HG03280 (cell line): ENCODE measurements around the gene FETUB.
"Not testable (repeated sequence)": the region's sequence is repeated elsewhere in the genome, so short reads cannot be mapped to it uniquely, and the experiment has no call there.

ENCODE experiments used
- ATAC-seq: cut with Tn5 transposase; IDR thresholded peaks from one replicate; pipeline ENCODE4 v1.9.1; 2021; ENCODE audit warnings: mild to moderate bottlenecking, moderate library complexity; ENCODE audit not compliant: unreplicated experiment

FETUB gene

DNA sequence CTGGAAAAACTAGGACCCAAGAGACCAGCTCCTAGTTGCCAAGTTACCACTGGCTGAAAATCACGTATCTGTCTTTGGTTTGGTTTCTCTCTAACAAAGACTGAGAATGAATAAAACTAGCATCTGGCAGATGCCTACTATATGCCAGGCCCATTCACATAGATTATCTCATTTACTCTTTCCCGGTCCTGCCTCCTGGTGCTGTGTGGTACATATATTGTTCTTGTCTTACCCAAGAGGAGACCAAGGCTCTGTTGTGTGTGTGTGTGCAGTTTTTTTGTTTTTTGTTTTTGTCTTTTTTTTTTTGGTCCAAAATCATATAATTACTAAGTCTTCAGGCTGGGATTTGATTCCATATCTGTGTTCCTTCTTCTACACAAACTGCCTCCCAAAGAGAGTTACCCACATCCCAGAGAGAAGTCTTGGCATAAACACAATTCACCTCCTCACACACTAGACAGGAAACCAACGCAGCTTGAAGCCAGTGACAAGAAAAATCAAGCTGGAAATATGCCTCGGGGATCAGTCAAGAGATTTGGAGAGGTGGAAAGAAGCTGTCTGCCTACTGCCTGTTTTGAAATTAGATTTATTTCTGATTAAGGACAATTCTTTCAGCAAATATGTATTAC lies 26.4 kb upstream of the FETUB start:
- no peak for ATAC-seq

DNA sequence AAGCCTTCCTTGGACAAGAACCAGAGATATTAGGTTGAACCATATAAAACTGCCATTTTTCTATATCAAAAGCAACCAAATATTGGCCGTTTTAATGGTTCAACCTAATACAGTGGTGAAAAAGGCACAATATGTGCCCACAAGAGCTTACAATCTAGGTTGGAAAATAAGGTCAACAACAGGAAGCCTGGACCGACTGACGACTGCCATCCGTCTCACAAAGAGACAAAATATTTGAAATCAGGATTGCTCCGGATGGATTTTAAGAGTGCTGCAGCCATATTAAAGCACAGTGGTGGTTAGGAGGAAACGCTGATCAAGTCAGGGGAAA lies 26.0 kb upstream of the FETUB start:
- no peak for ATAC-seq

GRCh38 chr3:186614597-186615483 lies 25.4 kb upstream of the FETUB start:
- ATAC-seq: peak; percentile 64

- no peak for ATAC-seq
Observed at GRCh38 chr3:186616299-186616617, 23.9 kb upstream of the FETUB start.

GRCh38 chr3:186617036-186617946 lies 22.9 kb upstream of the FETUB start:
- ATAC-seq: peak; percentile 73

- no peak for ATAC-seq
Observed at GRCh38 chr3:186618318-186618938, 21.8 kb upstream of the FETUB start.

GRCh38 chr3:186619787-186620212 lies 20.4 kb upstream of the FETUB start:
- ATAC-seq: no peak

GRCh38 chr3:186620213-186621092 lies 19.7 kb upstream of the FETUB start:
- no peak for ATAC-seq

DNA sequence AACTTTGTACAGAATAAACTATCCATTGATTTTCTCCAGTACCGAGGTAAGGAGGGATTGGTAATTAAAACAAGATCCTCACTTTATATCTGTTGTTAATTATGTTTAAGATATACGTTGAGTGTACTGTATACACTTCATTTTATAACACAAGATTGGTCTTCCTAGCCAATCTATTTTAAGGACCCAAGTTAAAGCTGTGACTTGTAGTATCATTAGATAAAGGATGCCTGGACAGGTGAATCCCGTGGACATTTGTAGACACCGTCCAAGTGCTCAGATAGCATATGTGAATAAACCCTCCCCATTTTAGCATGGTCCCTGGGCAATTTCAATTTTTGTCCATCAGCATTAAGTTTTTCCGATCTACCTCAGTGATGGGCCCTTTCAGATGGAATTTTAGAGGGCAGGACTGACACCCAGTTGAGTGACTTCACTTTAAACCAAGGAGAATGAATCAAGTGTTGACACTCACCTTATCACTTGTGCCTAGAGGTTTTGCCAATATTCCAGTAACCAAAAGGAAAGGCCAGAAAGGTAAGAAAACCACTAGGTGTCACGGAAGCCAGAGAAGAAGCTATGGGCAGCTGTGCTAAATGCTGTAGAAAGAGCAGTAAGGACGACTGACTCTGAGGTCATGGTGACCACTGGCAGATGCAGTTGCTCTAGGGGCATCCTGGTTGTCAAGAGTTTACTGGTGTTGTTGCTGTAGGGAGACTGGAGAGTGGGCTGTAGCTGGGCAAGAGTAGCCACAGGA lies 18.1 kb upstream of the FETUB start:
- no peak for ATAC-seq

DNA sequence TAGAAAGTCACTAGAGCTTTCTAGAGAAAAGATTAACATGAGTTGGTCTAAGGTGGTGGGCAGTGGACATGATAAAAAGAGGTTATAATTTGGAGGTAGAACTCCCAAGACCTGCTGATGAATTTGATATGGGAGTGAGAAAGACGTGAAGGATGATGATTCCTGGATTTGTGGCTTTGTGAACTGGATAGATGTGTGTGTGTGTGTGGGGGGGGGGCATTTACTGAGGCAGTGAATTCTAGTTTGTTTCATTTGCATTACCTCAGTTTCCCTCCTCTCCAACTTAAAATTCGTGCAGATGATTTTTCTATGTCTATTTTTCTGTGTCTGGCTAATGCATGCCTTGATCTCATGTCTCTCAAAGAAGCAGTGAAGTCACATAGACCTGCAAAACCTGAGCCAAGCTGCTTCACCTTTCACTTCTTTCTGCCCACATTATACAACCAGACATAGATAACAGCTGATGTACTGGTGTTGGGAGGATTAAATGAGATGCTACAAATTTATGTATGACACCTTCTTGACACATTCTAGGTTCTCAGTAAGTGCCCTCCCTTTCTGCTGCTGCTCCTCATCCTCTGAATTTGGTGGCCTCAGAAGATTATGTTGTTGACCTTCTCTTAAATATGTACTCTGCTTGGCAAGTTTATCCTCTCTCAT lies 17.4 kb upstream of the FETUB start:
- no peak for ATAC-seq

- ATAC-seq: no peak
Observed at GRCh38 chr3:186624598-186624997, 15.6 kb upstream of the FETUB start.

GRCh38 chr3:186625600-186626042 lies 14.6 kb upstream of the FETUB start:
- no peak for ATAC-seq

GRCh38 chr3:186626254-186626847 lies 13.8 kb upstream of the FETUB start:
- ATAC-seq: no peak

GRCh38 chr3:186627852-186628414 lies 12.3 kb upstream of the FETUB start:
- ATAC-seq: no peak

GRCh38 chr3:186628756-186629155 lies 11.4 kb upstream of the FETUB start:
- no peak for ATAC-seq

GRCh38 chr3:186630950-186631641 lies 9.1 kb upstream of the FETUB start:
- ATAC-seq: no peak

DNA sequence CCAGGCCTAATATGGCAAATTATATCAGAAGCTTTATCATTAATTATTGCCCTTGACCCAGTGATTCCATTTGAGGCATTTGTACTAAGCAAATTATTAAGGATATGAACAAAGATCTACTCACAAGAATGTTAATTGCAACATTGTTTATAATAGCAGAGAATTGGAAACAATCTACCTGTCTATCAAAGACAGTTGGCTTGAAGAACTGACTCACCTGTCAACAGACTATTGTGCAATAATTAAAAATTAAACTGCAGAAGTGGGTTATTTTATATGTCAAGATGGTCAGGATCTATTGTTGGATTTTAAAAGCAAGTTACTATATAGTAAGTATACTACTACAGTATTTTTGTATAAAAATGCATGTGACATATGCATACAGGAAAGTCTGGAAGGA lies 6.7 kb upstream of the FETUB start:
- no peak for ATAC-seq

GRCh38 chr3:186634207-186634606 lies 6.0 kb upstream of the FETUB start:
- ATAC-seq: not testable (repeated sequence)
